IMR-90 (cell line): ENCODE measurements around the gene GPR152. TPM values are rescaled to one million over a fixed set of nuclear protein-coding genes. Genes with fewer than 3 reads are reported as not detected.

Source experiments
- ATAC-seq: fragments of 200-7000 bp; cut with Tn5 transposase; 2 replicates; pipeline ENCODE4 v1.9.1; 2020; ENCODE audit warnings: low read depth, mild to moderate bottlenecking, moderate library complexity
- BruUV-seq: library from RNA; stranded (reverse); fragments of 400-500 nt; replicated peaks from 2 replicates; lab custom pipeline; 2021; lab: Mats Ljungman, UMichigan
- CTCF ChIA-PET: fragments of 300-600 bp; formaldehyde crosslinking; extraction: SDS; loops from one replicate; lab custom pipeline; 2021; ENCODE audit warnings: antibody characterized with exemption; lab: Yijun Ruan, JAX
- POLR2A ChIA-PET: fragments of 300-600 bp; sonication (Branson Sonifier 250); formaldehyde crosslinking; loops from one replicate; lab custom pipeline; 2022; ENCODE audit warnings: antibody characterized with exemption; ENCODE audit not compliant: unreplicated experiment; lab: Charles Lee
- DNase-seq: peaks from one replicate; pipeline ENCODE4 v3.0.0; 2013
- H2AFZ ChIP-seq: replicated peaks from 2 replicates; pipeline ENCODE3; 2013; ENCODE audit warnings: low read length, mild to moderate bottlenecking; ENCODE audit not compliant: poor library complexity
- H2AK5ac ChIP-seq: 2 replicates; pipeline ENCODE4 v1.6.1; 2013; ENCODE audit warnings: low read depth, low read length, inconsistent platforms
- H2AK9ac ChIP-seq: replicated peaks from 2 replicates; pipeline ENCODE3; 2013; ENCODE audit warnings: mild to moderate bottlenecking, low read depth, low read length, moderate library complexity; ENCODE audit not compliant: poor library complexity
- H2BK120ac ChIP-seq: 2 replicates; pipeline ENCODE4 v1.6.1; 2013; ENCODE audit warnings: low read depth, low read length, inconsistent platforms
- H2BK15ac ChIP-seq: 3 replicates; pipeline ENCODE4 v1.6.1; 2013; ENCODE audit warnings: low read depth, low read length, inconsistent platforms
- H2BK20ac ChIP-seq: 2 replicates; pipeline ENCODE4 v1.6.1; 2013; ENCODE audit warnings: low read depth, mild to moderate bottlenecking, inconsistent platforms, low read length, moderate library complexity
- H2BK5ac ChIP-seq: 2 replicates; pipeline ENCODE4 v1.6.1; 2013; ENCODE audit warnings: mild to moderate bottlenecking, low read depth, low read length, inconsistent platforms; ENCODE audit not compliant: poor library complexity, severe bottlenecking
- H3K14ac ChIP-seq: replicated peaks from 2 replicates; pipeline ENCODE4 v1.6.1; 2013; ENCODE audit warnings: low read depth, low read length, inconsistent platforms
- H3K18ac ChIP-seq: 2 replicates; pipeline ENCODE4 v1.6.1; 2013; ENCODE audit warnings: low read depth, low read length, control low read depth
- H3K23ac ChIP-seq: 2 replicates; pipeline ENCODE4 v1.6.1; 2013; ENCODE audit warnings: low read depth, low read length, inconsistent platforms
- H3K27ac ChIP-seq: 2 replicates; pipeline ENCODE4 v1.5.1; 2013; ENCODE audit warnings: mild to moderate bottlenecking, control low read depth, low read length; ENCODE audit not compliant: insufficient read depth
- H3K27me3 ChIP-seq: 2 replicates; pipeline ENCODE4 v1.6.1; 2013; ENCODE audit warnings: low read length; ENCODE audit not compliant: control insufficient read depth, insufficient read depth
- H3K36me3 ChIP-seq: 2 replicates; pipeline ENCODE4 v1.6.1; 2013; ENCODE audit warnings: low read length, mixed read lengths; ENCODE audit not compliant: control insufficient read depth, insufficient read depth
- H3K4ac ChIP-seq: 2 replicates; pipeline ENCODE4 v1.6.1; 2013; ENCODE audit warnings: low read depth, low read length, inconsistent platforms
- H3K4me1 ChIP-seq: 2 replicates; pipeline ENCODE4 v1.6.1; 2013; ENCODE audit warnings: low read length, mixed read lengths; ENCODE audit not compliant: control insufficient read depth, insufficient read depth
- H3K4me2 ChIP-seq: 2 replicates; pipeline ENCODE4 v1.6.1; 2013; ENCODE audit warnings: low read depth, mild to moderate bottlenecking, control low read depth, low read length, moderate library complexity
- H3K4me3 ChIP-seq: 2 replicates; pipeline ENCODE4 v1.5.1; 2013; ENCODE audit warnings: low read depth, mild to moderate bottlenecking, control low read depth, low read length, moderate library complexity; ENCODE audit not compliant: insufficient read depth
- H3K56ac ChIP-seq: 2 replicates; pipeline ENCODE4 v1.6.1; 2013; ENCODE audit warnings: low read length, inconsistent platforms; ENCODE audit not compliant: insufficient read depth; ENCODE audit errors: extremely low read depth
- H3K79me1 ChIP-seq, 2 experiments: 2 replicates each; pipeline ENCODE4 v1.6.1; 2013; ENCODE audit warnings: low read length in 2 of 2, inconsistent platforms in 1 of 2, low read depth in 1 of 2
- H3K9ac ChIP-seq: 2 replicates; pipeline ENCODE4 v1.6.1; 2013; ENCODE audit warnings: low read depth, low read length, control low read depth
- H3K9me1 ChIP-seq: 2 replicates; pipeline ENCODE4 v1.6.1; 2013; ENCODE audit warnings: low read length, inconsistent platforms; ENCODE audit not compliant: insufficient read depth
- H3K9me3 ChIP-seq: 2 replicates; pipeline ENCODE4 v1.6.1; 2013; ENCODE audit warnings: low read length; ENCODE audit not compliant: control insufficient read depth, insufficient read depth
- H4K20me1 ChIP-seq: 2 replicates; pipeline ENCODE4 v1.6.1; 2013; ENCODE audit warnings: low read length, inconsistent platforms; ENCODE audit not compliant: insufficient read depth
- H4K5ac ChIP-seq: 2 replicates; pipeline ENCODE4 v1.6.1; 2013; ENCODE audit warnings: mild to moderate bottlenecking, low read depth, low read length, control low read depth
- H4K8ac ChIP-seq, 2 experiments: 2 replicates each; pipeline ENCODE4 v1.6.1; 2013; ENCODE audit warnings: low read depth in 2 of 2, low read length in 2 of 2, control low read depth in 1 of 2, inconsistent platforms in 1 of 2
- H4K91ac ChIP-seq: 2 replicates; pipeline ENCODE4 v1.6.1; 2013; ENCODE audit warnings: low read depth, low read length, inconsistent platforms; ENCODE audit not compliant: insufficient read depth
- CHD1 ChIP-seq: IDR thresholded peaks from 2 replicates; pipeline ENCODE4 v1.6.1; 2012; ENCODE audit warnings: low read depth, low read length, improper control_type of control experiment
- WGBS, 2 experiments: methylation state at CpG; one replicate each; pipeline versions ENCODE4 v1.1.5 to v1.1.7; 2013; ENCODE audit warnings: missing lambda C conversion rate in 2 of 2; ENCODE audit not compliant: insufficient read length in 1 of 2; ENCODE audit errors: extremely low coverage in 2 of 2; 5-methylcytosine and 5-hydroxymethylcytosine counted together
- dilution Hi-C: fragments of 300-500 bp; cut with HindIII; formaldehyde crosslinking; loops from one replicate; pipeline ENCODE4 v1.14.3; 2018; ENCODE audit warnings: low sequenced_read_pairs; ENCODE audit not compliant: unreplicated experiment
- in situ Hi-C: fragments of 300-500 bp; cut with MboI; formaldehyde crosslinking; loops from 3 replicates; pipeline ENCODE4 v1.14.3; 2019; ENCODE audit warnings: low sequenced_read_pairs, inconsistent platforms, mixed read lengths
- intact Hi-C: fragments of 100-400 bp; cut with micrococcal nuclease; formaldehyde crosslinking; loops from 2 replicates; pipeline ENCODE4 v1.10.0; 2022
- polyA plus RNA-seq, 3 experiments: library from polyadenylated mRNA; depleted of rRNA; stranded (reverse); fragments of >200 nt; gene quantifications; 2 replicates each; pipeline ENCODE4 v1.2.3, GENCODE V29; 2012; ENCODE audit warnings: low replicate concordance in 1 of 3
- total RNA-seq: library from RNA; depleted of rRNA; stranded (reverse); fragments of >200 nt; gene quantifications from 2 replicates; pipeline ENCODE4 v1.2.3, GENCODE V29; 2012

GPR152 gene
- total and polyA plus RNA-seq, 2 of the 4 experiments (the other 2 are of a cell fraction): not detected

GRCh38 chr11:67431346-67432249, 20.9 kb downstream of the GPR152 start:
- Histone ChIP-seq H4K20me1 (no peaks in the 10 kb centered on the region; the same call in 1 of the 2 replicates), H2BK15ac (no peak overlapping the region), H3K9me3 (no peaks in the 10 kb centered on the region), H3K9ac (no peak overlapping the region), H2BK120ac (no peak overlapping the region), H3K4ac (no peak overlapping the region), H2AK5ac (no peak overlapping the region), H3K56ac (no peak overlapping the region), H3K36me3 (peaks cover 30% of the 10 kb centered on the region), H3K14ac (no peak overlapping the region), H4K8ac (no peak overlapping the region), H2BK20ac (no peak overlapping the region), H3K4me2 (no peak overlapping the region), H3K4me1 (peaks cover 5% of the 10 kb centered on the region), H4K91ac (no peak overlapping the region), H3K79me1 (peaks cover 11 to 29% of the 10 kb centered on the region in 2 experiments), H3K9me1 (peaks cover 8% of the 10 kb centered on the region), H3K4me3 (no peak overlapping the region), H2AK9ac (no peak overlapping the region), H3K27me3 (no peaks in the 10 kb centered on the region), H2AFZ (no peak overlapping the region), H4K5ac (no peak overlapping the region), H3K23ac (no peak overlapping the region), H3K27ac (no peak overlapping the region), H2BK5ac (no peak overlapping the region), H3K18ac (no peak overlapping the region)
- in situ Hi-C loops (no loop called here), dilution Hi-C loops (no loop called here), intact Hi-C loops (no loop called here)
- WGBS, 2 experiments: 93% methylated on average over 7 of the region's 24 CpGs; no CpG with 5 or more reads in 1 of the 2 experiments
- no peak for TF ChIP-seq CHD1
- ATAC-seq: no peak
- ChIA-PET POLR2A (no interaction called here), CTCF (no interaction called here)
- no TSS peak for BruUV-seq
- DNase-seq: no peak
